ENCODE results near the gene WDR35. TPM values are rescaled to one million over a fixed set of nuclear protein-coding genes. Genes with fewer than 3 reads are reported as not detected.
A peak's percentile ranks its signal among the peaks of the same experiment; 100 is the strongest.

WDR35 gene
- total RNA-seq, 1 experiment from 2014 or later: 29.4 TPM

DNA sequence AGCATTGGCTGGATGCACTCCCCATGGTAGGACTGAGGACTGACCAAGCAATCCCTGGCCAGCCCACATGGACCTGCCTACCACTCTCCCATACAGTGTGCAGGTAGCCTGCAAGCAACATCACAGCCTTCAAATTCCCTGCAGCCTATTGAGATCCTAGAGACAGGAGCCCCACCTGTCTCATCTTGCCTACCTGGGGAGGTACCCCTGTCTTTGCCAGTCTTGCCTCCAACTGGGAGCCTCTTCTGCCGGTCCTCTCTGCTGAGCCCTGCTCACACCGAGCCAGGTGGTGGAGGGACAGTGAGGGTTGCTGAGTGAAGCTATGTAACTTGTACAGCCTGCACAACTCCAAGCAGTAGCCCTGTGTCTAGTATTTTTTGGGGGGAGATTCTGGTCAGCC lies 118.1 kb downstream of the WDR35 start:
- intact Hi-C loops (cut with micrococcal nuclease; ENCODE audit: unreplicated experiment): no loop called here
- BruUV-seq (replicated peaks): no TSS peak
- DNase-seq (ENCODE audit: low spot score): no peak

DNA sequence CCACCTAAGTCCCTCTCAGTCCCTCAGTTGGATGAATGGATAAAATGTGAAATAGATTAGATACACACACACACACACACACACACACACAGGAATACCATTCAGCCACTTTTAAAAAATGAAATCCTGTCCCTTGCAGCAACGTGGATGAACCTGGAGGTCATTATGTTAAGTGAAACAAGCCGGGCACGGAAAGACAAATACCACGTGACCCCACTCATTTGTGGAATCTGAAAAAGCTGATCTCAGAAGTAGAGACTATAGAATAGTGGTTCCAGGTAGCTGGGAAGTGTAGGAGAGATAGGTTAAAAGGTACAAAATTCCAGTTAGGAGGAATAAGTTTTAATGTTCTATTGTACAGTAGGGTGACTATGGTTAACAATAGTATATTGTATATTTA lies 119.1 kb downstream of the WDR35 start:
- intact Hi-C loops (cut with micrococcal nuclease; ENCODE audit: unreplicated experiment): no loop called here
- Histone ChIP-seq H3K4me3 (ENCODE audit: low read depth, low read length, poor library complexity, severe bottlenecking) (no peak overlapping the region), H3K27ac (ENCODE audit: low read depth, low read length, poor library complexity, severe bottlenecking) (no peak overlapping the region), H3K27me3 (replicated peaks; ENCODE audit: insufficient read depth, low read depth, low read length, poor library complexity) (peaks cover 6% of the 10 kb centered on the region), H3K4me1 (ENCODE audit: insufficient read depth, low read length, poor library complexity, severe bottlenecking) (no peaks in the 10 kb centered on the region), H3K9me3 (ENCODE audit: low read depth, low read length, poor library complexity, severe bottlenecking) (no peaks in the 10 kb centered on the region), H3K36me3 (ENCODE audit: insufficient read depth, low read length, poor library complexity, severe bottlenecking) (no peaks in the 10 kb centered on the region)
- no TSS peak for BruUV-seq (replicated peaks)
- CTCF ChIA-PET: no interaction called here
- TF ChIP-seq, protein P1, sequence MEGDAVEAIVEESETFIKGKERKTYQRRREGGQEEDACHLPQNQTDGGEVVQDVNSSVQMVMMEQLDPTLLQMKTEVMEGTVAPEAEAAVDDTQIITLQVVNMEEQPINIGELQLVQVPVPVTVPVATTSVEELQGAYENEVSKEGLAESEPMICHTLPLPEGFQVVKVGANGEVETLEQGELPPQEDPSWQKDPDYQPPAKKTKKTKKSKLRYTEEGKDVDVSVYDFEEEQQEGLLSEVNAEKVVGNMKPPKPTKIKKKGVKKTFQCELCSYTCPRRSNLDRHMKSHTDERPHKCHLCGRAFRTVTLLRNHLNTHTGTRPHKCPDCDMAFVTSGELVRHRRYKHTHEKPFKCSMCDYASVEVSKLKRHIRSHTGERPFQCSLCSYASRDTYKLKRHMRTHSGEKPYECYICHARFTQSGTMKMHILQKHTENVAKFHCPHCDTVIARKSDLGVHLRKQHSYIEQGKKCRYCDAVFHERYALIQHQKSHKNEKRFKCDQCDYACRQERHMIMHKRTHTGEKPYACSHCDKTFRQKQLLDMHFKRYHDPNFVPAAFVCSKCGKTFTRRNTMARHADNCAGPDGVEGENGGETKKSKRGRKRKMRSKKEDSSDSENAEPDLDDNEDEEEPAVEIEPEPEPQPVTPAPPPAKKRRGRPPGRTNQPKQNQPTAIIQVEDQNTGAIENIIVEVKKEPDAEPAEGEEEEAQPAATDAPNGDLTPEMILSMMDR (conservative IDR thresholded peaks at IDR 0.05; ENCODE audit: low read depth, low read length): no peak
- no peak for TF ChIP-seq EZH2 (IDR thresholded peaks at IDR 0.05; ENCODE audit: borderline replicate concordance, low read depth, low read length, poor library complexity, severe bottlenecking)
- POLR2A ChIA-PET (ENCODE audit: low non-redundant PET): no interaction called here
- no peak for DNase-seq (ENCODE audit: low spot score)

More for the DNA sequence above, 118.1 kb downstream of the WDR35 start:
- H3K4me3 ChIP-seq (ENCODE audit: low read depth, low read length, poor library complexity, severe bottlenecking): no peak overlapping the region
- CTCF ChIA-PET: no interaction called here
- POLR2A ChIA-PET (ENCODE audit: low non-redundant PET): no interaction called here
- no peak overlapping the region for H3K27ac ChIP-seq (ENCODE audit: low read depth, low read length, poor library complexity, severe bottlenecking)
- H3K4me1 ChIP-seq (ENCODE audit: insufficient read depth, low read length, poor library complexity, severe bottlenecking): no peaks in the 10 kb centered on the region
- no peaks in the 10 kb centered on the region for H3K9me3 ChIP-seq (ENCODE audit: low read depth, low read length, poor library complexity, severe bottlenecking)
- peaks cover 6% of the 10 kb centered on the region for H3K27me3 ChIP-seq (replicated peaks; ENCODE audit: insufficient read depth, low read depth, low read length, poor library complexity)
- H3K36me3 ChIP-seq (ENCODE audit: insufficient read depth, low read length, poor library complexity, severe bottlenecking): no peaks in the 10 kb centered on the region
- TF ChIP-seq, protein P1 (conservative IDR thresholded peaks at IDR 0.05; ENCODE audit: low read depth, low read length): no peak
- TF ChIP-seq EZH2 (IDR thresholded peaks at IDR 0.05; ENCODE audit: borderline replicate concordance, low read depth, low read length, poor library complexity, severe bottlenecking): no peak

DNA sequence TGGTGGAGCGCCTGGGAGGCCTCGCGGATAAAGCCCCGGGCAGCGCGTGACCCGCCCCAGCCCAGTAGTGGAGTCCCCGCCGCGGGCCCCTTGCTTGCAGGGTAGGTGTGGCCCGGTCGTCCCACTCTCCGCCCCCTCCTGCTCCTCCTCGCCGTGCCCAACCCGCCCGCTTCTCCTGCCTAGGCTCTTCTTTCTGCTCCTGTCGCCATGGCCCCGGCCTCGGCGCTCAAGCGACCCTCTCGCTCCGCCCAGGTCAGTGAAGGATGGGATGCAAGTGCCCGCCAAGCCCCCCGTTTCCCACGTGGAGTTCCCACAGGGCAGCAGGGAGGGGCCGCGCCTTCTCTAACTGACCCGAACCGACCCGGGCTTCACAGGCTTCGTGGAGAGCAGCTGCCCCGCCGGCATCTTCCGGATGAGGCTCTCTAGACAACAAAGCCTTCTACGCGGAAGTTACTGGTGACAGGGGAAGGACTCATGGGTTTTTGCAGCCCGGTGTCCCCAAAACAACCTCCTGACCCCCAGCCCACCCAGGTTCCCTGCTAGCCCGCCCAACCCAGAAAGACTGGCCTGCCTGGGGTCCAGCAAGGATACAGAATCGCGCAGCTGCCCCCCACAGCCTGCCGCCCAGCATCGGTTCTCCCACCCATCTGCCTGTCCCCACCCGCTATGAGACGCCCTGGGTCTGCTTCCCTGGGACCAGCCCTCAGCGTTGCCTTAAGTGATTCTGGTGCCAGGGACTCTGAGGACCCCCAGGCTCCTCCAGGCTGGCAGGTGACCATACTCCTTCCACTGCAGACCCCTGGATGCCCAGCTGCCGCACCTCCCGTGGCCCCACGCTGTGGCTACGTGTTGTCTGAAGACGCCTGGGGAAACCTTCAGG lies 121.0 kb downstream of the WDR35 start:
- CTCF ChIA-PET: no interaction called here
- no peaks in the 10 kb centered on the region for H3K36me3 ChIP-seq (ENCODE audit: insufficient read depth, low read length, poor library complexity, severe bottlenecking)
- no peak overlapping the region for H3K27ac ChIP-seq (ENCODE audit: low read depth, low read length, poor library complexity, severe bottlenecking)
- BruUV-seq (replicated peaks): no TSS peak
- no peaks in the 10 kb centered on the region for H3K4me1 ChIP-seq (ENCODE audit: insufficient read depth, low read length, poor library complexity, severe bottlenecking)
- POLR2A ChIA-PET (ENCODE audit: low non-redundant PET): interaction anchor here (0.6 kb wide), 1 partner anchor 43 kb away, joined by 3 read pairs; no protein-coding TSS in a partner anchor
- H3K9me3 ChIP-seq (ENCODE audit: low read depth, low read length, poor library complexity, severe bottlenecking): no peaks in the 10 kb centered on the region
- DNase-seq (ENCODE audit: low spot score): peak; percentile 14
- peak overlapping the region; percentile 35 for H3K4me3 ChIP-seq (ENCODE audit: low read depth, low read length, poor library complexity, severe bottlenecking)
- TF ChIP-seq, protein P1 (conservative IDR thresholded peaks at IDR 0.05; ENCODE audit: low read depth, low read length): no peak
- no peak for TF ChIP-seq EZH2 (IDR thresholded peaks at IDR 0.05; ENCODE audit: borderline replicate concordance, low read depth, low read length, poor library complexity, severe bottlenecking)
- H3K27me3 ChIP-seq (replicated peaks; ENCODE audit: insufficient read depth, low read depth, low read length, poor library complexity): peaks cover 6% of the 10 kb centered on the region
- intact Hi-C loops (cut with micrococcal nuclease; ENCODE audit: unreplicated experiment): loop anchor here (10.0 kb wide), 1 partner anchor 226 kb away; no protein-coding TSS in a partner anchor

All from A673 (cell line).